ENCODE measurements around the gene PPP1R3D. TPM values are rescaled to one million over a fixed set of nuclear protein-coding genes. Genes with fewer than 3 reads are reported as not detected.

PPP1R3D gene
- total and polyA plus RNA-seq, 10 of the 15 experiments (the other 5 are each of a cell fraction or from before 2014, with no cell fraction given), result 0.39 to 4.8 (median 2.9) TPM

DNA sequence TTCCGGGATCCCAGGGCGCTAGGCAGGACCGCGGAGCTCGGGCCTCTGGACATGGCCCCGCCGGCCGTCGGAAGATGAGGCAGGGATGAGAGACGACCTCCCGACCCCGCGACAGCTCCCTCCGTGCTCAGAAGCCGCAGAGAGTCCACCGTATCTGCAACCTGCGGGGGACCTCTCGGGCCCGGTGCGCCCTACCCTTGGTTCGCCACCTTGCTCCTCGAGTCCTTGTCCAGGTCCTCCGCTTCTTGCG lies 301 bp downstream of the PPP1R3D start:
- intact Hi-C loops (cut with micrococcal nuclease; ENCODE audit: unreplicated experiment) (loop anchor here (10.0 kb wide), 1 partner anchor 115 kb away; no protein-coding TSS in a partner anchor), in situ Hi-C loops (cut with MboI) (no loop called here)
- SMC1A ChIA-PET (ENCODE audit: uncharacterized antibody, unreplicated experiment), result interaction anchor here (1.6 to 2.5 kb wide), 3 partner anchors 10 to 187 kb away, joined by 4 to 8 read pairs (median 6); no protein-coding TSS in a partner anchor
- POLR2A ChIA-PET, result interaction anchor here (1.3 to 1.5 kb wide), 2 partner anchors 9 to 13 kb away, joined by 3 to 8 read pairs; no protein-coding TSS in a partner anchor
- H3K27ac ChIP-seq (ENCODE audit: control insufficient read depth, insufficient read depth), result peak overlapping the region; percentile 93
- H3K36me3 ChIP-seq (ENCODE audit: control insufficient read depth in 2 of 2, insufficient read depth in 2 of 2, low read length in 1 of 2), result peaks cover 0 to 1% of the 10 kb centered on the region in 2 experiments; a peak in 1 of 4 replicates
- no peak for DNase-seq (ENCODE audit: low read depth, low spot score)
- no peak for TF ChIP-seq NFXL1 (IDR thresholded peaks at IDR 0.05; ENCODE audit: borderline replicate concordance)
- TF ChIP-seq NR2F1 (conservative IDR thresholded peaks at IDR 0.05), result 0 out of 2 replicates have a peak, but pooled peaks have one; percentile 21
- peak; percentile 47; the same call in 1 of the 2 replicates for TF ChIP-seq IKZF1 (conservative IDR thresholded peaks at IDR 0.05)
- peak overlapping the region; percentile 86 for H2AFZ ChIP-seq (ENCODE audit: control insufficient read depth, low read depth, low read length)
- H3K79me2 ChIP-seq (ENCODE audit: control insufficient read depth, insufficient read depth, low read length), result peaks cover 14% of the 10 kb centered on the region
- BruUV-seq (replicated peaks), result TSS peak; percentile 69
- RAD21 ChIA-PET (ENCODE audit: unreplicated experiment), result interaction anchor here (0.9 to 1.8 kb wide), 7 partner anchors 9 to 267 kb away, joined by 3 to 4 read pairs (median 3); no protein-coding TSS in a partner anchor
- H3K27me3 ChIP-seq (replicated peaks in 1 of 2; ENCODE audit: control insufficient read depth in 2 of 2, insufficient read depth in 2 of 2, low read length in 1 of 2), result no peaks in the 10 kb centered on the region
- no peak for FAIRE-seq
- H3K4me3 ChIP-seq, result peak overlapping the region; percentile 99
- no peaks in the 10 kb centered on the region for H3K9me3 ChIP-seq (replicated peaks; ENCODE audit: control insufficient read depth, insufficient read depth, low read length)
- ATAC-seq, result peak; percentile 41
- CTCF ChIA-PET, result interaction anchor here (0.8 to 9.5 kb wide), 5 partner anchors 8 to 28 kb away, joined by 3 to 173 read pairs (median 4); no protein-coding TSS in a partner anchor
- peaks cover 10% of the 10 kb centered on the region for H3K4me1 ChIP-seq (ENCODE audit: control insufficient read depth, insufficient read depth, low read length)
- H3K9ac ChIP-seq (ENCODE audit: control insufficient read depth, insufficient read depth, low read length), result peak overlapping the region; percentile 74
- no peaks in the 10 kb centered on the region for H4K20me1 ChIP-seq (ENCODE audit: control insufficient read depth, insufficient read depth)
- 1% methylated on average over 24 of the region's 24 CpGs for WGBS (ENCODE audit: insufficient coverage, insufficient replicate concordance, low lambda C conversion rate, missing lambda C conversion rate)
- peak overlapping the region; percentile 81 for H3K4me2 ChIP-seq (ENCODE audit: control insufficient read depth, insufficient read depth)

DNA sequence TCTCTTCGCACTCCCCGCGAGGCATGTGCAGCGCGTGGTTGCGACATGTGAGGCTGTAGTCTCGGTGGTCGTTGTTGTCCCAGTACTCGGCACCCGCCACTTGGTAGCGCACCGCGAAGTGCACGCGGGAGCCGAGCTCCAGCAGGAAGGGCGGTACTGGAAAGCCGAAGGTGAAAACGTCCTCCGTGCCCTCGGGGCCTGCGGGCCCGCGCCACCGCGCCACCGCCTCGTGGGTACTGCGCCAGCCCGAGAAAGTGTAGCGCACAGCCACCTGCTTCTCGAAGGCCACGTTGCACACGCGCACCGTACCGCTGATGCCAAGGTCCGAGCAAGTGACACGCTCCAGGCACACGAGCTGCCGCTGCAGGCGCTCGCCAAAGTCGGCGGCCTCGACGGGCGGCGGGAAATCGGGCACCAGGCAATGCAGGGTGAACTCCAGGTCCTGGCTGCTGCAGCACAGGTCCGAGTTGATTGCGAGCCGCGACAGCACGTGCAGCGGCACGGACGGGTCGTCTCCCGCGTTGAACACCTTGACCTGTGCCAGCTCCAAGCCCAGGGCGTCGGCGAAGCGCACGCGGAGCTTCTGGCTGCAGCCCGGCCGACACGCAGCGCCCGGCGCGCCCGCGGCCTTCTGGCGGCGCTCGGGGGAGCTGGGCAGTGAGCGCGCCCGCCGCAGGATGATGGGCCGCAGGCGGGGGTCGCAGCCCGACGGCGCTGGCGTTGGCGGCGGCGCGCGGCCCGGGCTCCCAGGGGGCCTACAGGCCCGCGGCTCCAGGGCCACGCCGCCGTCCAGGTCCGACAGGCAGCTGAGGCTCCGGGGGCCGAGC lies 840 bp downstream of the PPP1R3D start:
- no peak for DNase-seq (ENCODE audit: low read depth, low spot score)
- ChIA-PET SMC1A (ENCODE audit: uncharacterized antibody, unreplicated experiment) (interaction anchor here (0.9 to 2.5 kb wide), 2 partner anchors 10 to 11 kb away, joined by 3 to 8 read pairs; no protein-coding TSS in a partner anchor), POLR2A (interaction anchor here (1.5 kb wide), 1 partner anchor 12 kb away, joined by 8 read pairs; no protein-coding TSS in a partner anchor), CTCF (interaction anchor here (1.5 to 9.5 kb wide), 3 partner anchors 8 to 16 kb away, joined by 4 to 173 read pairs (median 4); no protein-coding TSS in a partner anchor), RAD21 (ENCODE audit: unreplicated experiment) (interaction anchor here (0.9 to 1.8 kb wide), 4 partner anchors 9 to 27 kb away, joined by 3 to 4 read pairs (median 3); no protein-coding TSS in a partner anchor)
- Histone ChIP-seq H3K27ac (ENCODE audit: control insufficient read depth, insufficient read depth) (peak overlapping the region; percentile 93; the same call in 1 of the 2 replicates), H2AFZ (ENCODE audit: control insufficient read depth, low read depth, low read length) (peak overlapping the region; percentile 86), H3K79me2 (ENCODE audit: control insufficient read depth, insufficient read depth, low read length) (peaks cover 14% of the 10 kb centered on the region), H3K4me1 (ENCODE audit: control insufficient read depth, insufficient read depth, low read length) (peaks cover 10% of the 10 kb centered on the region), H3K36me3 (ENCODE audit: control insufficient read depth in 2 of 2, insufficient read depth in 2 of 2, low read length in 1 of 2) (no peaks in the 10 kb centered on the region; a peak in 1 of 4 replicates), H3K4me2 (ENCODE audit: control insufficient read depth, insufficient read depth) (peak overlapping the region; percentile 81), H3K9ac (ENCODE audit: control insufficient read depth, insufficient read depth, low read length) (peak overlapping the region; percentile 74), H3K27me3 (replicated peaks in 1 of 2; ENCODE audit: control insufficient read depth in 2 of 2, insufficient read depth in 2 of 2, low read length in 1 of 2) (no peaks in the 10 kb centered on the region), H4K20me1 (ENCODE audit: control insufficient read depth, insufficient read depth) (no peaks in the 10 kb centered on the region), H3K9me3 (replicated peaks; ENCODE audit: control insufficient read depth, insufficient read depth, low read length) (no peaks in the 10 kb centered on the region), H3K4me3 (peak overlapping the region; percentile 99; the same call in 1 of the 2 replicates)
- no peak for FAIRE-seq
- ATAC-seq, result no peak
- in situ Hi-C loops (cut with MboI) (no loop called here), intact Hi-C loops (cut with micrococcal nuclease; ENCODE audit: unreplicated experiment) (no loop called here)
- BruUV-seq (replicated peaks), result no TSS peak
- 46% methylated on average over 81 of the region's 104 CpGs for WGBS (ENCODE audit: insufficient coverage, insufficient replicate concordance, low lambda C conversion rate, missing lambda C conversion rate)
- TF ChIP-seq, protein P1, sequence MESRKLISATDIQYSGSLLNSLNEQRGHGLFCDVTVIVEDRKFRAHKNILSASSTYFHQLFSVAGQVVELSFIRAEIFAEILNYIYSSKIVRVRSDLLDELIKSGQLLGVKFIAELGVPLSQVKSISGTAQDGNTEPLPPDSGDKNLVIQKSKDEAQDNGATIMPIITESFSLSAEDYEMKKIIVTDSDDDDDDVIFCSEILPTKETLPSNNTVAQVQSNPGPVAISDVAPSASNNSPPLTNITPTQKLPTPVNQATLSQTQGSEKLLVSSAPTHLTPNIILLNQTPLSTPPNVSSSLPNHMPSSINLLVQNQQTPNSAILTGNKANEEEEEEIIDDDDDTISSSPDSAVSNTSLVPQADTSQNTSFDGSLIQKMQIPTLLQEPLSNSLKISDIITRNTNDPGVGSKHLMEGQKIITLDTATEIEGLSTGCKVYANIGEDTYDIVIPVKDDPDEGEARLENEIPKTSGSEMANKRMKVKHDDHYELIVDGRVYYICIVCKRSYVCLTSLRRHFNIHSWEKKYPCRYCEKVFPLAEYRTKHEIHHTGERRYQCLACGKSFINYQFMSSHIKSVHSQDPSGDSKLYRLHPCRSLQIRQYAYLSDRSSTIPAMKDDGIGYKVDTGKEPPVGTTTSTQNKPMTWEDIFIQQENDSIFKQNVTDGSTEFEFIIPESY (IDR thresholded peaks at IDR 0.05), result peak; percentile 91
- TF ChIP-seq LARP7 (IDR thresholded peaks at IDR 0.05) (0 out of 2 replicates have a peak, but pooled peaks have one; percentile 29), JUNB (IDR thresholded peaks at IDR 0.05) (no peak), NRF1 (conservative IDR thresholded peaks at IDR 0.05; ENCODE audit: low read depth, low read length) (no peak), CREB1 (IDR thresholded peaks at IDR 0.05; ENCODE audit: low read depth) (no peak), POLR2A (IDR thresholded peaks at IDR 0.05; ENCODE audit: low read depth, low read length) (0 out of 2 replicates have a peak, but pooled peaks have one; percentile 47), TCF12 (IDR thresholded peaks at IDR 0.05; ENCODE audit: low read depth, low read length) (no peak), ZNF622 (IDR thresholded peaks at IDR 0.05) (no peak), CHD2 (IDR thresholded peaks at IDR 0.05; ENCODE audit: borderline replicate concordance, low read depth, low read length) (no peak), KLF5 (IDR thresholded peaks at IDR 0.05; ENCODE audit: partially characterized antibody) (no peak)
- TF ChIP-seq, protein P2, sequence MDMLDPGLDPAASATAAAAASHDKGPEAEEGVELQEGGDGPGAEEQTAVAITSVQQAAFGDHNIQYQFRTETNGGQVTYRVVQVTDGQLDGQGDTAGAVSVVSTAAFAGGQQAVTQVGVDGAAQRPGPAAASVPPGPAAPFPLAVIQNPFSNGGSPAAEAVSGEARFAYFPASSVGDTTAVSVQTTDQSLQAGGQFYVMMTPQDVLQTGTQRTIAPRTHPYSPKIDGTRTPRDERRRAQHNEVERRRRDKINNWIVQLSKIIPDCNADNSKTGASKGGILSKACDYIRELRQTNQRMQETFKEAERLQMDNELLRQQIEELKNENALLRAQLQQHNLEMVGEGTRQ (IDR thresholded peaks at IDR 0.05; ENCODE audit: borderline replicate concordance, low read depth, low read length), result no peak

All from GM12878 (cell line).